ENCODE measurements around the gene AIF1.
A peak's percentile ranks its signal among the peaks of the same experiment; 100 is the strongest.

AIF1 gene

GRCh38 chr6:31665501-31666336, 50.7 kb downstream of the AIF1 start, which contains the start of gene CSNK2B:
Gene CSNK2B, plus strand, starts transcription at chr6:31666080. Its CDS starts 752 bp downstream, at chr6:31666832.
- peak; percentile 97 for DNase-seq

GRCh38 chr6:31666337-31666965, 51.4 kb downstream of the AIF1 start:
- DNase-seq, result no peak
